GM19467 (cell line): ENCODE measurements around the gene FANCI.

Experiments
- ATAC-seq: cut with Tn5 transposase; IDR thresholded peaks from one replicate; pipeline ENCODE4 v1.9.1; 2021; ENCODE audit warnings: mild to moderate bottlenecking, moderate library complexity; ENCODE audit not compliant: unreplicated experiment

Gene FANCI

DNA sequence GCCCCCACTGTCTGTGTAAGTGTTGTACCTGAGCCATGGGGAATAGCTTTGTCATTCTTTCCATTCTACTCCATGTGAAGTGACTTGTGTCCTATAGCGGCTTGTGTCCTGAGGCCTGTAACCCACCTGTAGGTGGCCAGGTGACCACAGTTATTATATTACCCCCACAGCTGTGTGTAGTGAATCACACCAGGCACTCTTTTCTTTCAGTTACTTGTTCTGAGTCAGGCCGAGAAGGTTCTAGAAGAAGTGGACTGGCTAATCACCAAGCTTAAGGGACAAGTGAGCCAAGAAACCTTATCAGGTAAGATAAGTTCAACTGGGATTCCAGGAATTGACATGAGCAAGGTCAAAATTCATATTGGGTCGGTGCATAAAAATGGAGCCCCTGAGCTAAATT is 61.6 kb downstream of the FANCI start:
- ATAC-seq: no peak

DNA sequence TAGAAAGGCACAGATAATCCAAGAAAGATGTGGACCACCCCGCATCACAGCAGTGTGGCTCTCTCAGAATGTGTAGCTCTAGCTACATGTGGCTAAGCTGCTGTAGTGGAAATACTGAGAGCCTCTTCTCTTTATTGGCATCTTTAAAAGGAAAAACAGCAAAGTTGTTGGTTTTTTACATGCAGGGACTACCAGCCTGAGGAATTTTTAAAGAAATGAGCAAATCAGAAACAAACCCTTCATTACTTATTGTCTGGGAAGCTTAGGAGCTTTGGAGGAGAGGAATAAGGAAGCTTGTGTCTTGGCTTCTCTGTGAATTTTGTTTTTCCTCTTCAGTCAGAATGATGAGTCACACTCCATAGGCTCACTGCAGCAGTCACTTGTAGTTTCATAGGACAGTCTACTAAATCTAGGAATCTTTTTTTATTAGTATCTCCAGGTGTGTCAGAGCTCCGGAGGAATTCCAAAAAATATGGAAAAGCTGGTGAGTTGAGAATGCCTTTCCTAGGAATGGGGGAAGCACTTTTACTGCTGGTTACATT is 63.3 kb downstream of the FANCI start:
- no peak for ATAC-seq

DNA sequence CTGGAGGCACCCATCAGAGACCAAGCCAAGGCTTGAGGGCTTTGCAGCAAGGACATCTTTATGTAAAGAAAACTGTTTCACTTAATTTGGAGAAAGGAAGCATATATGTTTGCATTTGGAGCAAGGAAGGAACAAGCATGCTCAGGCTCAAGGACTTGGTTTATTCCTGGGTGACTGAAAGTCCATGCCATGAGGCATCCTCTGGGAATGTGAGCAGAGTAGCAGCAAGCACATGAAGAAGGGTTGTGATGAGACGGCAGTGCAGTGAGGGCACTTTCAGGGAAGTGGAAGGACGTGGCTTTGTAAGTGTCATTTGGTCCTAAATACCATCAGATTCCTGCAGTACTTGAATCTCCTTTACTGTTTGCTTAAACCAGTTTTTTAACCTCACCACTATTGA is 64.0 kb downstream of the FANCI start:
- no peak for ATAC-seq

DNA sequence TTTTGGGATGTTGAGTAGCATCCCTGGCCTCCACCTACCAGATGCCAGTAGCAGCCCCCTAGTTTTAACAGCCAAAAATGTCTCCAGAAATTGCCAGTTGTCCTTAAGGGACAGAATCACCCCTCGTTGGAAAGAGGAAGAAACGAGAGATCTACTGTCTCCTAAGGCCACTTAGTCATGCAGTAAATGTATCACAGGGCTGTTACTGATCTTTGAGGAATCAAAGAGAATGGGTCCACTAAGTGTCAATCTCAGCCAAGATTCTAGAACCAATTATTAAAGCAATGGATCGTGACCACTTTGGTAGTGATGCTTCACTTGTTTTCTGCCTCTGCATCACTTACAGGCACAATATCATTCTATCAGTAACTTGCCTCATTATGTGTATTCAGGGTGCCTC is 64.5 kb downstream of the FANCI start:
- ATAC-seq: no peak

DNA sequence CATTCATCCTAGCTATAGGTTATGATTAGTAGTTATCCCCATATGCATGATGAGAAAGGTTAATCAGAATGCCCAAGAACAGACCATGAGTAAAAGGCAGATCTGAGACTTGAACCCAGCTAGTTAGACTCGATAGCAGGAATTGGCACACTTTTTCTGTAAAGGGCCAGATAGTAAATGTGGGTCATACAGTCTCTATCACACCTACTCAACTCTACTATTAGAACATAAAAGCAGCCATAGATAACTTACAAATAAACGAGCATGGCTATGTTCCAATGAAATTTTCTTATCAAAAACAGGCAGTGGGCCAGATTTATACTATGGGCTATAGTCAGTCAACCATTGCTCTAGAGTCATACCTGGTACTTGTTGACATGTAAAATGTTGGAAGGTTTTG is 66.2 kb downstream of the FANCI start:
- ATAC-seq: no peak

DNA sequence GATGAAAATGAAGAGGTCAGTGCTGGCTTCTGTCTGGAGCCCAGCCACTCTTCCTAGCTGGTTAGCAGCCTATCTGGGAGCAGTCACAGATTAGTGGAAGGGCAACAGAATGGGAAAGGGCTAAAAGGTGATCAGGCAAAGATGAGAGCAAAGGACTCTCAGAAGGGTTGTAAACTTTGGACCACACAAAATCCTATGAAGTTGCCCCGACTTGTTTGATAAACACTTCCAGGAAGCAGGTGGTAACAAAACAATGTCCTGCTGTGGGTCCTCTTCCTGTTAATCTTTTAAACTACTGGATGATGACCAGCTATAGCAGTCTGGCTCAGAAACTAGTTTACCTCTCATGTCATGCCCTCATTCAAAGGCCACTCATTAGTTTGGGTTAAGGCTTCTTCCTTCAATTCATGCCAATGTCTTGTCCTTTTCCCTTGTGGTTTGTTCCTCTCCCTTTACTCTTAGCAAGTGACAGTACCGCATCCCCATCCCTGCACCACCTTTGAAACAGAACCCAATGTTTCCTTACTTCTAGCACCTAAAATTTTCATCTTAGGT is 71.7 kb downstream of the FANCI start:
- ATAC-seq: no peak

DNA sequence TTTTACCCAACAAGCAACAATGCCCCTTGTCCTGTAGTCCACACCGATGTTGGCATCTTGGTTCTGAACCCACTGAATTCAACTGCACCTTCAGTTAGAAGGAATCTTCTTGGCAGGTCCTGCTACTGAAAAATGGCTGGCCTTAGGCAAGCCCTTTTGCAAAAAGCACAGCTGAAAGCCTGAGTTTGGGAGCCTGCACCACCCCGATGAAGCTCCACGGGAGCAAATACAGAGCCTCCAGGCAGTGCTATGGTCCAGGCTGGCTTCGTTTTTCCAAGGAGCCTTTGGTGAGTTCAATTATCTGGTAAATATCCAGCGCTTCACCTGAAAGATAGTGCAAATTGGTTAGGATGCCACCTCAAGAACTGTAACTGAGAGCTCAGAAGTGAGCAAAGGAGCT is 72.7 kb downstream of the FANCI start:
- ATAC-seq: no peak

DNA sequence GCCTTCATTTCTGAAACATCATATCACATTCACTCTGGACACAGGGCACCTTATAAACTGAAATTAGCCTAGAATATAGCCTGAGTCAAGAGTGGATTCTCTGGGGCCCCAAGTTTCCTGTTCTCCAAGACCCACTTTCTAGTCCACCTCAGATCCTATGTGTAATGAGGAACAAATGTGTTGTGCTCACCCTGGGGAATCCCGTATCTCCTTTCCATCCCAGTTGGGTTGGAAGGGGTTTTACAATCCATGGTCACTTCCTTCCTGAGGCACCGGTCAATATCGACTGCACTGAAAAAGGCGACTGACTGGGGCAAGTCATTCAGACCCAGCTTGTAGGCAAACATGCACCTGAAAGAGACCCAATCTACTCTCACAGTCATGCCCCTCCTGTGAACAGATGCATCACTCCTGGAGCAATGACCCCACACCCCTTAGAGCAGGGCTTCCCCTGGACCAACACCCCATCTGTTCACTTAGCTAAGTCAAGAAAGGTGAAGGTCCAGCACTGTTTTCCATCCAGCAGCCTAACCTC is 73.5 kb downstream of the FANCI start:
- ATAC-seq: no peak

DNA sequence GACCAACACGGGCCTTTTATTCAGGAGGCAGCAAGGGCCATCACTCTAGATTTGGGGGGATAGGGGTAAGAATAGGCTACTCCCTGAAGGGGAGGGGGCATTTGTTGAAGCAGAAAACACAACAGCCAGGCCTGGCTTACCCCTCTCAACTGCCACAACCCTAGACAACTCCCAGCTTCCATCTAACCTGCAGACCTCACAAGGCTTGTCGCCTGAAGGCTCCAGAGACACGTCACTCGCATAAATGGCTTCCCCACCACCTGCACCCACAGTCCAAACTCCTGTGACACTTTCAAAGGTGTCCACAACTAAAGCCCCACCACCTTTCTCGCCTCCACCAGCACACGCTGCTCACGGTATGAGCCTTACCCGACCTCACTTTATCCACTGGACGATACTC is 75.9 kb downstream of the FANCI start:
- no peak for ATAC-seq

DNA sequence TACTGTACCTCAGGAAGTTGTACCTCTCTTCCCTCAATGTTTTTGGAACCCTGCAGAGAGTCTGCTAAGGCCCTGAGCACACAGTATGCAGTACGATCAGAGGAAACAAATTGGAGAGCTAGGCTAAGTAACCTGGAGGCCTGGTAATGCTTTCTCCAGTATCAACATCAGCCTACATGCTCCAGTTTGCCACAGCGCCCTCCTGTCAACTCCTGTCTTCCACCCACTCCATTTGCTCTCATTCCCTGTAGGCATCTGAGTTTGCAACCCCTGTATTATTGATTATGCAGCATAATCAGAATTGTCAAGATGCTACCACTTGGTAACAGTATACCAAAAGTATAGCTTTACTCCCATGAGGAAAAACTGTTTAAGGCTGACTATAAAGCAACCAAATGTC is 76.4 kb downstream of the FANCI start:
- ATAC-seq: no peak

DNA sequence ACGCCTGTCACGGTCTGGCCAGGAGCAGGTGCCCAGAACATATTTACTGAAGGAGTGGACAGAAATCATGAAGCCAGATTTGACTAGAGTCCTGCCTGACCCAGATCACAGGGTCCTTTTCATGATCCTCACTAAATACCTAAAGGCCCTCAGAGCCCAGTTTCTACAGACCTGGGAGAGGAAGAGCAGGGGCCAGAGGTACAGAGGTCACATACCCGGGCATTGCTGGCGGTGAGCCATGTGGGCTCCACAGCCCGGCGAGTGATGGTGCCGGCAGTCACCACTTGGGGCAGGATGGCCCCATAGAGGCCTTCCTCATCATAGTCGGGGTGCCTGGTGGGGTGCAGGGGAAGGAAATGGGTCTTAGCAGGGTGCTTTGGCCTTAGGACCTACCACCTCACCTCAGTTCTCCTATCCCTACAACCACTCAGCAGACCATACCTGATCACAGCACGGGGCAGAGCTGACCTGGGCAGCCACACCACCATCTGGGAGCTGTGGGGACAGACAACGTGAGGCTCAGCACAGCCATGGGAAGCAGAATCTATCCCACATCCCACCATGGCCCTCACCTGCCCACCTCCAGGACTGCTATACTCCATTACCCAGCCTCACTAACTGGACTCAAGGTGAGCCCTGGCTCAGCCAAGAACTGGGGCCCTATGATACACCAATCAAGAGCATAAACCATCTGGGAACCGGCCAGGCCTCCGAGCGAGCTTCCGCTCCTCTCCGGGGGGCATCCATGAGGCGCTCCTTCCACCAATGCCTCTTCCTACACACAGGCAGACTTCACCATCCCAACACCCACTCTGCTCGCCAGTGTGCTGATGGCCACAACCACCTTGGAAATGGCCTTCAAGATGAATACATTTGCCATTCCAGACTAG is 78.0 kb downstream of the FANCI start:
- ATAC-seq: no peak

DNA sequence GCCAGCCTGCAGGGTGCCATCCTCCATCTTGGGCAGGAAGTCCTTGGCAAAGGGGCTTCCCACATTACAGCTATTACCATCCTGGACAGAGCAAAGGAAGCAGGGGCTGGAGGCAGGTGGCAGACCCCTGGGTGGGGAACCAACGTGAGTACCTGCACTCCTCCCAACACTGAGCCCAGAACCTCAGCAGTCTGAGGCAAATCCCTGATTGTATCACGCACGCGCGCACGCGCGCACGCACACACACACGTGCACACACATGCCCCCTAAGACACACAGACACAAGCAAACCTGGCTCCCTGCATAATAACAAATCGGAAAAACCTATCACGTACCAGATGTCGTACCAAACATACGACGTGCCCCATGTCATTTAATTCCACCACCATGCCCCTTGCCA is 79.0 kb downstream of the FANCI start:
- ATAC-seq: no peak

DNA sequence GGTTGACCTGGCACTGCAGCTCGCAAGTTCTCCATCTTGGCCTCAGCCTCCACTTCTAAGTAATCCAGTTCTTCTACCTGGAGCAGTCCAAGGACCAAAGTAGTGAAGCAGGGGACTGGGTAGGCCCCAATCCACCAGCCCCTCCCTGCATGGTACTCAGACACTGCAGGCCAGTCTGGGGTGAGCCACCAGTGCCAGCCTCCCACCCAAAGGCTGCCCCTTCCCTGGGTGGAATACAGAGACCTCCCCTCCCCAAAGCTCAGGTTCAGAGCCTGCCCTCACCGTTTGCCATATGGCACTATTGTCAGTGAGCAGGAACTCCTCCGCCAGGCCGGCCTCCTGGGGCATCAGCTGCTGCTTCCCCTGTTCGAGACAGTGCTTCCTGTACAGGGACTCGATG is 80.0 kb downstream of the FANCI start:
- no peak for ATAC-seq

DNA sequence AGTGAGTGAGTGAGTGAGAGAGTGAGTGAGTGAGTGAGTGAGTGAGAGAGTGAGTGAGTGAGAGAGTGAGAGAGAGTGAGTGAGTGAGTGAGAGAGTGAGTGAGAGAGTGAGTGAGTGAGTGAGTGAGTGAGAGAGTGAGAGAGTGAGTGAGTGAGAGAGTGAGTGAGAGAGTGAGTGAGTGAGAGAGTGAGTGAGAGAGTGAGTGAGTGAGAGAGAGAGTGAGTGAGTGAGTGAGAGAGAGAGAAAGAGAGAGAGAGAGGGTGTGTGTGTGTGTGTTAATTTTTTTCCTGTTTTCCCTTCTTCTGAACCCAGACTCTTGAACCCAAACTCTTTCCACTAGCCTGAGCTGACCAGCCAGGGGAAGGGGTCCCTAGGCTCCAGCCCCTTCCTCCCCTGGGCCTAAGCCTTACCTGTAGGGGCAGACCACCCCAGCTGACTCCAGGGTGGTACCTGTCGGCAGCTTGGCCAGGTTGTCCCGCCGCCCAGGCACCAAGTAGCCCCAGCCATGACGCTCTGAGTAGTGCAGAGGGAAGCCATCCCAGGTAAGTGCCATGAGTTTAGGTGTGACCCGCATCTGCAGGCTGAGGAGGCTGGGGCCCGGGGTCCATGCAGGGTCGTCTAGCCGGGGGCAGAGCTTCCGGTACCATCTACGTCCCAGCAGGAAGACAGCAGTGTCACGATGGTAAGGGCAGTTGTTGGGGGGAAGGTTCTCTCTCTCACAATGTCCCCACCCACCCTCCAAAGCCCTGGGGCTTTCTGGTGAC is 81.4 kb downstream of the FANCI start:
- no peak for ATAC-seq

DNA sequence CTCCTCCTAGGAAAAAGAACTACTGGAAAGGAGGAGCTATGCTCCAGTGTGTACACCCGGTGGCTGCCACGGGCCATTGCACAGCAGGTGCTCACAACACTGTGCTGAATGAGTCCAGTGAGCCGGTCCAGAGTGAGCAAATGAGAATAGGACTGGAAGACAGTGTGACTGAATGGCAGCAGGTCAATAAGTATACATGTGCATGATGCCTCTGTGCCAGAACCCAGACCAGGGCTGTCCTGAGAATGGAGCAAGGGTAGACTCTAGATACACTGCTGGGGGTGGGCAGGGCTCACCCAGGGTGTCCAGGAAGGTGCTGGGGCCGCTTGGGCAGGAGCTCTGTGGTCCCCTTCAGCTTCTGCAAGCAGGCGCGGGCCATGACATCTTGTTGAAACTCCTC is 82.5 kb downstream of the FANCI start:
- ATAC-seq: no peak

DNA sequence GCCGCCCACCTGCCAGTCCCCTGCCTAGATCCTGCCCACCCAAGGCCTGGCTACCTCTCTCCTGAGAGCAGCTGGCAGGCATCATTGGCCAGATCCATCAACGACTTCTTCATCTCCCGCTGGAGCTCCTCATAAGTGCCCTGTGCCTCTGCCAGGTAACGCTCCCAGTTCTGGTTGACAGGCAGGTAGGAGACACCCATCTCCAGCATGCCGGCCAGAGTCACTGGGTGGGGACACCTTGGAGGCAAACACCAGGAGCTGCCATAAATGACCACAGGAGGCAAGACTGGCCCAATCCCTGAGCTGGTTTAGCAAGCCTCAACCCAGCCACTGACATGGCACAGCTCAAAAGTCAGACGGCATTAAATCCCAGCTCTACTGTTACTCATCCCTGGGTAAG is 83.3 kb downstream of the FANCI start:
- no peak for ATAC-seq

DNA sequence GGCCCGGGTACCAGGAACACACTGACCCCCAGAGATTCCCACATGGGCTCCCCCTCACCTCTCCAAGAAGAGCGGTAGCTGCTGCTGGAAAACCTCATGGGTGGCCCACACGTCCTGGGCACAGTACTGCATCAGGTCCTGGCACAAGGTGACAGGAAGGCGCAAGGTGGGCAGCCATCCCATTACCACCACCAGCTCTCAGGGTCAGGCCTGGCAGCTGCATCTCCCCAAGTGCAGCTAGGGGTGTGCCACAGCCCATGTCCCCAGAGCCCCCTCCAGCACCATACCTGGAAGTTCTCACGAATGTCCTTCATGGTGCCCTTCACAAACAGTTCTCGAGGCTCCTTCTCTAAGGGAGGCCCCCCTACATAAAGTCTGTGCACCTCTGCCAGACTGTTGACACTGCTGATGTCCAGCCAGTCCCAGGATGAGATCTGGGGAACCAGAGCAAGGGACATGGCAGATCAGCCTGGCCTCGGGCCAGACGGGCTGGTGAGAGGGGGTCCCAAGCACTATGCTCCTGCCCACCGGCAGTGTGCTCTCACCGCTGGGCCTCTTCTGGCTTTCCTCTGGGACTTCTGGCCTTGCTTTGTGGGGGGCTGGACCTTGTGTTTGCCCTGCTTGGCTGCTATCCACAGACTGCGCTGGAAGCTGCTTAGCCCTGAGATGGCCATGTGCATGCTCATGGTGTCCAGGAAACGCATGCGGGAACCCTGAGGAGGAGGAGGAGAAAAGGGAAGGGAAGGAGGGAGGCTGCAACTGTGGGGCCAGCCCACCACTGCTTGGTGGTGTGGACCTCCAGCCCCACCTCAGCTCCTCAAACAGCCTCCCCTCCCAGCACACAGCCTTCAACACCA is 84.8 kb downstream of the FANCI start:
- no peak for ATAC-seq

DNA sequence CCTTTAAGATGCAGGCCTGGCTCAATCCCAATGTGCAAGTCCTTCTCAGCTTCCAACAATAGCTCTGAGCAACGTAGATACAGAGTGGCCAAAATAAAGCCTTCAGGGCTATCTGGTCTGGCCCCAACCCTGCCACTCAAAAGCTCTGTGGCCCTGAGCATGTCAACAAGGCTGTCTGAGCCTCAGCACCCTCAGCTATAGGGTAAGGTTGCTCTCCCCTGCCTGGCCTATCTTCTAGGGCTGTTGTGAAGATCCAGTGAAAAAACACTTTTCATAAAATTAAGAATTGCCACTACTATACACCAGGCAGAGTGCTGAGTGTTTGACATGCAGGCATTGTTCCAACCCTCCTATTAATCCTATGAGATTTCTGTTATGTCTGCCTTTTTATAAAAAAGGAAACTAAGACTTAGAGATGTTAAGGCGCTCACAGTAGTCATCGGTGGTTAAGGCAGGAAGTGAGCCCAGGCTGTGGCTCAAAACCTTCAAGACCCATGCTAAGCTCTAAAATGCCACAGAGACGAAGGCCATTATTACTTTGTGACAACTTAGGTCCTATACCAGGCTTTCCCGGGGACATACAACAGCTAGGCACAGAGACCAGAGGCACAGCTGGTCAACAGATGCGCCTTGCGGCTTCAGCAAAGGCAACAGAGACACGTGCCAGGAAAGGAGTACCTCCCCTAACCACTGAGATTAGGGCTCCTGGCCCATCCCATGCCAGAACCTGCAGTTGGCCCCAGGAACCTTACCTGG is 85.7 kb downstream of the FANCI start:
- no peak for ATAC-seq

DNA sequence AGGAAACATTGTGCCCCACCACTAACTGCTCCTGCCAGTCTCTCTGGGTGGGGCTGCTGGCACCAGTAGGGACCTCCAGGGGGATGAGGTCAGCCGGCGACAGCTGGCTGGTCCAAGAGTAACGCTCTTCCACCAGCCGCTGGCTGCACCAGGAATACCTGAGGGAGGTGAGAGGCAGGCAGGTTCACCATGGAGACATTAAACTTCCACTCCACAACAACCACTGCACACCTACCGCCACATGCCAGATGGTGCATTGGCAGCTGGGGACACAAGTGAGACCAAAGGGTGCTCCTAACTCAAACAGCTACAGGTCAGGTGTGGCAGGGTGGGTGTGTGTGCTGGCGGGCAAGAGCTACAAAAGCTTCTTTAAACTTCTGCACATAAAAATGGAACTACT is 86.3 kb downstream of the FANCI start:
- ATAC-seq: no peak
